ENCODE results near the gene NOTO. TPM values are rescaled to one million over a fixed set of nuclear protein-coding genes. Genes with fewer than 3 reads are reported as not detected.

NOTO gene
- total and polyA plus RNA-seq, 2 donors (not counting 1 experiment from before 2014, with no cell fraction given) = not detected

Other genes with a start within 250 kb of the NOTO start
- gene SFXN5, start 130.9 kb upstream of the NOTO start, total RNA-seq = 16.9 and 17.8 TPM in 2 replicates
- gene SFXN5, start 130.9 kb upstream of the NOTO start, polyA plus RNA-seq = 6.9 and 8.0 TPM in 2 replicates
- gene RAB11FIP5, start 89.6 kb upstream of the NOTO start, total RNA-seq = 4.6 and 5.1 TPM in 2 replicates
- gene RAB11FIP5, start 89.6 kb upstream of the NOTO start, polyA plus RNA-seq = 1.7 and 1.8 TPM in 2 replicates
- 39.2 and 41.0 TPM in 2 replicates for gene SMYD5, start 11.7 kb downstream of the NOTO start, total RNA-seq
- 31.9 and 35.2 TPM in 2 replicates for gene SMYD5, start 11.7 kb downstream of the NOTO start, polyA plus RNA-seq
- gene PRADC1, start 30.7 kb downstream of the NOTO start, total RNA-seq = 2.3 and 4.2 TPM in 2 replicates
- gene PRADC1, start 30.7 kb downstream of the NOTO start, polyA plus RNA-seq = 3.3 and 4.6 TPM in 2 replicates
- 160 and 164 TPM in 2 replicates for gene CCT7, start 31.7 kb downstream of the NOTO start, total RNA-seq
- 80.3 and 94.4 TPM in 2 replicates for gene CCT7, start 31.7 kb downstream of the NOTO start, polyA plus RNA-seq
- gene FBXO41, start 81.9 kb downstream of the NOTO start, total RNA-seq = 23.7 and 25.2 TPM in 2 replicates
- gene FBXO41, start 81.9 kb downstream of the NOTO start, polyA plus RNA-seq = 21.8 and 29.6 TPM in 2 replicates
- gene EGR4, start 91.0 kb downstream of the NOTO start, total RNA-seq = 0.30 and 0.41 TPM in 2 replicates
- gene EGR4, start 91.0 kb downstream of the NOTO start, polyA plus RNA-seq = 2.6 and 2.7 TPM in 2 replicates
- 32.1 and 33.1 TPM in 2 replicates for gene ALMS1, start 183.3 kb downstream of the NOTO start, total RNA-seq
- 4.6 and 4.8 TPM in 2 replicates for gene ALMS1, start 183.3 kb downstream of the NOTO start, polyA plus RNA-seq

Data from B cell (primary cell).